Stomach (tissue), 9 donors: ENCODE measurements around the gene GOLGA2. TPM values are rescaled to one million over a fixed set of nuclear protein-coding genes. Genes with fewer than 3 reads are reported as not detected.

Source experiments
- DNase-seq, 2 donors: peaks; one replicate each; pipeline versions ENCODE4 v3.0.0 to v3.0.0-alpha.2; 2013 to 2019
- H3K27ac ChIP-seq, 5 donors: fragments of 200-600 bp in 4 of 5; sonication (generic) in 4 of 5; one replicate each; pipeline ENCODE4 v1.5.1; 2013 to 2019; ENCODE audit warnings: mild to moderate bottlenecking in 1 of 5, moderate library complexity in 1 of 5
- H3K27me3 ChIP-seq, 3 donors: fragments of 200-600 bp; sonication (generic); one replicate each; pipeline ENCODE4 v1.5.1; 2017 to 2019; ENCODE audit warnings: mixed run types in 1 of 3
- H3K36me3 ChIP-seq, 4 donors: fragments of 200-600 bp; sonication (generic); 1 replicate in 3 of 4; 2 replicates in 1 of 4; pipeline ENCODE4 v1.5.1; 2016 to 2019
- H3K4me1 ChIP-seq, 4 donors: fragments of 200-600 bp; sonication (generic); one replicate each; pipeline ENCODE4 v1.5.1; 2016 to 2019
- H3K4me3 ChIP-seq, 4 donors: fragments of 200-600 bp; sonication (generic) in 3 of 4; one replicate each; pipeline ENCODE4 v1.5.1; 2016 to 2019; ENCODE audit warnings: mild to moderate bottlenecking in 1 of 4
- H3K9me3 ChIP-seq, 4 donors: fragments of 200-600 bp; sonication (generic); one replicate each; pipeline ENCODE4 v1.5.1; 2016 to 2019
- EP300 ChIP-seq: sonication (generic); formaldehyde crosslinking; IDR thresholded peaks from one replicate; pipeline ENCODE4 v1.6.1; 2017; ENCODE audit warnings: antibody characterized with exemption
- POLR2A ChIP-seq, 4 donors: fragments of 450-650 bp; IDR thresholded peaks; one replicate each; pipeline ENCODE4 v1.6.1; 2016; ENCODE audit warnings: antibody characterized with exemption in 4 of 4, control low read depth in 2 of 4, mild to moderate bottlenecking in 1 of 4, moderate library complexity in 1 of 4
- POLR2AphosphoS5 ChIP-seq, 3 donors: sonication (generic); formaldehyde crosslinking; IDR thresholded peaks; one replicate each; pipeline ENCODE4 v1.6.1; 2016; ENCODE audit warnings: antibody characterized with exemption in 3 of 3
- WGBS, 5 donors: extraction: QIAGEN DNeasy Blood & Tissue Kit in 3 of 5; methylation state at CpG; one replicate each; pipeline versions ENCODE4 v1.1.5 to v1.1.7; 2013 to 2018; 5-methylcytosine and 5-hydroxymethylcytosine counted together
- intact Hi-C: fragments of 100-400 bp; cut with DNase I; formaldehyde crosslinking; loops from one replicate; pipeline ENCODE4 v1.15.1; 2023; ENCODE audit warnings: low total_unique reads
- polyA plus RNA-seq, 3 donors: library from polyadenylated mRNA; stranded (reverse); fragments of 200-250 nt; gene quantifications; one replicate each; pipeline ENCODE4 v1.2.3, GENCODE V29; 2013
- total RNA-seq, 5 donors: library from RNA; depleted of rRNA; stranded (reverse); fragments of >200 nt; gene quantifications; one replicate each; pipeline versions ENCODE4 v1.1.0 to v1.2.3, GENCODE V29; 2014 to 2016
- TF ChIP-seq, protein P1 (sequence below), 7 experiments: fragments of 450-650 bp in 4 of 7; fragments of 200-600 bp in 3 of 7; sonication (generic) in 3 of 7; IDR thresholded peaks; one replicate each; pipeline ENCODE4 v1.5.1; 2016 to 2019; ENCODE audit warnings: antibody characterized with exemption in 7 of 7, control low read depth in 2 of 7, mild to moderate bottlenecking in 1 of 7
- donor health status: healthy with polysubstance abuse.
- donor health status: Bipolar disorder and iron deficiency.
- donor health status: healthy.

GOLGA2 gene
- total and polyA plus RNA-seq, 8 donors = 48.4 to 204 (median 63.8) TPM

DNA sequence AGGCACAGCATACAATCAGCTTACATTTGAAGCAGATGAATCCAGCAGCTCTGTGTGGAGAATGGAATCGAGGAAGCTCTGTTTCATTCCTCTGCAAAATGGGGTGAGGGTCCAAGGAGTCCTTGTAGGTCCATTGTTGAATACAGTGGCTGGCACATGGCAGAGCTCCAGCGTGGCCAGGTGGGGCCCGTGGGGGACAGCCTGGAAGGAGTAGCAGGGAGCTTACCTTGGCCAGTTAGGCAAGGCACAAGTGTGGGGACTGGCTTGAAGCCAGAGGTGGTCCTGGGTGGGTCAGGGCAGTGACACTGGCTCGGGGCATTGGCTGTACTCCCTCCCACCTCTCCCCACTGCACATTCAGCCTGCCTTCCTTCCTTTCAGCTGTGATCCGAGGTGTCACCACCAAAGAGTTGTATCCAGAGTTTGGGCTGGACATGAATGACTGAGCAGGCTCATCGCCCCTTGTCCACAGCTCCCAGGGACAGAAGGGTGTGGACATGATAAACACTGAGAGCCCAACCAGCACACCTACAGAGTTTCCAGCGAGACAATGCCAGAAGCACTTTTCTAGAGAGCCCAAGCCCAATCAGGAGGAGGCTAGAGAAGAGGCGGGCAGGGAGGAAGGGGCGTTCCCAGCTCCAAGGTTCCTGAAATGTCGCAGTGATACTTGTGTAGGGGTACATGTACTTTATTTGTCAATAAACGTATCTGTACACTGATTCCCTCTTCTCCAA, 12.6 kb upstream of the GOLGA2 start:
- H3K9me3 ChIP-seq = no peaks in the 10 kb centered on the region
- H3K27me3 ChIP-seq = no peaks in the 10 kb centered on the region
- no peak for TF ChIP-seq EP300
- no peak for TF ChIP-seq POLR2A (IDR thresholded peaks at IDR 0.05)
- no peak for TF ChIP-seq POLR2AphosphoS5 (IDR thresholded peaks at IDR 0.05)
- TF ChIP-seq, protein P1, sequence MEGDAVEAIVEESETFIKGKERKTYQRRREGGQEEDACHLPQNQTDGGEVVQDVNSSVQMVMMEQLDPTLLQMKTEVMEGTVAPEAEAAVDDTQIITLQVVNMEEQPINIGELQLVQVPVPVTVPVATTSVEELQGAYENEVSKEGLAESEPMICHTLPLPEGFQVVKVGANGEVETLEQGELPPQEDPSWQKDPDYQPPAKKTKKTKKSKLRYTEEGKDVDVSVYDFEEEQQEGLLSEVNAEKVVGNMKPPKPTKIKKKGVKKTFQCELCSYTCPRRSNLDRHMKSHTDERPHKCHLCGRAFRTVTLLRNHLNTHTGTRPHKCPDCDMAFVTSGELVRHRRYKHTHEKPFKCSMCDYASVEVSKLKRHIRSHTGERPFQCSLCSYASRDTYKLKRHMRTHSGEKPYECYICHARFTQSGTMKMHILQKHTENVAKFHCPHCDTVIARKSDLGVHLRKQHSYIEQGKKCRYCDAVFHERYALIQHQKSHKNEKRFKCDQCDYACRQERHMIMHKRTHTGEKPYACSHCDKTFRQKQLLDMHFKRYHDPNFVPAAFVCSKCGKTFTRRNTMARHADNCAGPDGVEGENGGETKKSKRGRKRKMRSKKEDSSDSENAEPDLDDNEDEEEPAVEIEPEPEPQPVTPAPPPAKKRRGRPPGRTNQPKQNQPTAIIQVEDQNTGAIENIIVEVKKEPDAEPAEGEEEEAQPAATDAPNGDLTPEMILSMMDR (IDR thresholded peaks at IDR 0.05) = no peak
- DNase-seq = no peak
- peaks cover 4 to 51% (median 42%) of the 10 kb centered on the region in 4 donors for H3K36me3 ChIP-seq
- 77 to 85% (median 81%) methylated on average over 11 of the region's 11 CpGs for WGBS, 5 donors
- H3K4me3 ChIP-seq = no peak overlapping the region
- intact Hi-C loops = no loop called here
- H3K27ac ChIP-seq = no peak overlapping the region
- no peaks in the 10 kb centered on the region for H3K4me1 ChIP-seq

DNA sequence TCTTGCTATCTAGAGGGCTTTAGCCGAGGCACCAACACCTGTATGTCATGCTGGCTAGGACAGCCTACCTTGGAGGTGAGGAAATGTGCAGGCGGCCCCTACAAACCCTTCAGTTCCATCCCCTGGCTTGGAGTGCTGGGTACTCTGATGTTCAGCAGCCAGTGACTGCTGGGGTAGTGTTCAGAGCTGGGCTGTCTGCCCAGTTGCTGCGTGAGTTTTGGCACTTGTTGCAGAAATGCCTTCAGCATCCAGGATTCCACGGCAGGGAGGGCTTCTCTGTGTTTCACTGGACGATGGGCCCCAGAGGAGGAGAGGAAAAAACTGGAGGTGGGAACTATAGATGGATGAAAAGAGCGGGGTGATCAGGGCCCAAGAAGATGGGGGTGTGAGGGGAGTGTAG, 10.6 kb upstream of the GOLGA2 start:
- DNase-seq = peak in 1 of 2 donors; percentile 85
- Histone ChIP-seq H3K36me3 (peaks cover 4 to 51% (median 42%) of the 10 kb centered on the region in 4 donors), H3K4me3 (no peak overlapping the region), H3K27me3 (no peaks in the 10 kb centered on the region), H3K27ac (no peak overlapping the region), H3K9me3 (no peaks in the 10 kb centered on the region), H3K4me1 (no peaks in the 10 kb centered on the region)
- WGBS, 5 donors = 55 to 66% (median 63%) methylated on average over 6 of the region's 6 CpGs
- TF ChIP-seq POLR2A (IDR thresholded peaks at IDR 0.05) (no peak), POLR2AphosphoS5 (IDR thresholded peaks at IDR 0.05) (no peak), EP300 (no peak)
- TF ChIP-seq, protein P1 (IDR thresholded peaks at IDR 0.05) = no peak
- intact Hi-C loops = no loop called here

DNA sequence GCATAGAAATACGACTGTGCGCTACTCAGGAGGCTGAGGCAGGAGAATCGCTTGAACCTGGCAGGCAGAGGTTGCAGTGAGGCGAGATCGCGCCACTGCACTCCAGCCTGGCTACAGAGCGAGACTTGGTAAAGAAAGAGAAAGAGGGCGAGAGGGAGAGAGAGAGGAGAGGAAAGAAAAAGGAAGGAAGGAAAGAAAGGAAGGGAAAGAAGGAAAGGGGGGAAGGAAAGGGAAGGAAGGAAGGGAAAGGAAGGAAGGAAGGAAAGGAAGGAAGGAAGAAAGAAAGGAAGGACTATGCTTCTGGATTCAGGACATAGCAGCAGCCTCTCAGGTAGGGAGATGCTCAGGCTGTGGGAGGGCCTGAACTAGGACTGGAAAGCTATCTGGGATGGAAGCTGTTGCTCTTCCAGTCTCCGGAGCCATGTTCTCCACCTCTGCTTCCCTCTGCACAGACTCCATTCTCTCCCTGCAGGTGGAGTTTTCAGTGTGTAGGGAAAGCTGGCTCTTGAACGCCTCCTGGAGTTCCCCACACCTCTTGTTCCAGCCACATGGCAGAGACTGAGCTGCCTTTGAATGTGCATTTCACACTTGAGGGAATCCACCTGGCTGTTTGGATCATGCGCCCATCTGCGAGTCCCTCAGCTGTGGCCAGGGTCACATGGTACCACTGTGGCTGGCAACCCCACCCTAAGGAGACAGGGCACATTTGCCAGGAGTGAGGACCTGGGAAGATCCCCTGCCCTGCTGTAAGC, 9.4 kb upstream of the GOLGA2 start:
- intact Hi-C loops = no loop called here
- H3K27ac ChIP-seq = no peak overlapping the region
- 90 to 95% (median 93%) methylated on average over 10 to 12 of the region's 12 CpGs for WGBS, 5 donors
- H3K4me3 ChIP-seq = no peak overlapping the region
- no peaks in the 10 kb centered on the region for H3K9me3 ChIP-seq
- peaks cover 0 to under 1% (median 0%) of the 10 kb centered on the region in 4 donors for H3K4me1 ChIP-seq
- peaks cover 4 to 47% (median 42%) of the 10 kb centered on the region in 4 donors for H3K36me3 ChIP-seq
- H3K27me3 ChIP-seq = no peaks in the 10 kb centered on the region
- TF ChIP-seq EP300 = no peak
- no peak for TF ChIP-seq POLR2A (IDR thresholded peaks at IDR 0.05)
- TF ChIP-seq POLR2AphosphoS5 (IDR thresholded peaks at IDR 0.05) = no peak
- TF ChIP-seq, protein P1 (IDR thresholded peaks at IDR 0.05) = no peak
- no peak for DNase-seq

DNA sequence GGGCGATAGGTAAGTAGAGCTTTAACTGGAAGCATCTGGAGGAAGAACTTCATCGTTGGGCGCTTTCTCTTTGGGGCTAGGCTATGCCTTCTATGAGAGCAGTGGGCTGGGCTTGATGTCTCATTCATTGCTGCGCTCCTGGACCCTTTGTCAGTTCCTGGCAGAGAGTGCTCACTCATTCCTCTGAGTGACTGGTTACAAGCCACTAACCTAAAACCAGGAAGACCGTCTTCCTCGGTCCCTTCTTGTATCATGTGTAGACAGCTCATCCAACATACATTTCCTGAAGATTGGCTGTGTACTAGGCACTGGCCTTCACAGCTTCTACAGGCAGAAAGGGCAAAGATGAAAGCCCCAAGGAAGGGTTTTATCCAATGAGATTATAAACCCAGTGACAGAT, 6.7 kb upstream of the GOLGA2 start:
- peaks cover 4 to 27% (median 22%) of the 10 kb centered on the region in 4 donors for H3K36me3 ChIP-seq
- no peaks in the 10 kb centered on the region for H3K27me3 ChIP-seq
- no peaks in the 10 kb centered on the region for H3K9me3 ChIP-seq
- TF ChIP-seq EP300 (no peak), POLR2A (IDR thresholded peaks at IDR 0.05) (no peak), POLR2AphosphoS5 (IDR thresholded peaks at IDR 0.05) (no peak)
- TF ChIP-seq, protein P1 (IDR thresholded peaks at IDR 0.05) = no peak
- 96 to 98% (median 97%) methylated on average over 6 of the region's 6 CpGs for WGBS, 5 donors
- H3K27ac ChIP-seq = no peak overlapping the region
- H3K4me3 ChIP-seq = no peak overlapping the region
- no peak for DNase-seq
- intact Hi-C loops = no loop called here
- H3K4me1 ChIP-seq = peaks cover 1 to 23% (median 12%) of the 10 kb centered on the region in 4 donors
